Mesendoderm (in vitro differentiated cells): Measurements from ENCODE around the gene ANKZF1.
"Not testable (repeated sequence)": the region's sequence is repeated elsewhere in the genome, so short reads cannot be mapped to it uniquely, and the experiment has no call there.

Experiments used
- DNase-seq: peaks from one replicate; pipeline ENCODE4 v3.0.0; 2013
- H2AK5ac ChIP-seq: 2 replicates; pipeline ENCODE4 v1.6.1; 2013; ENCODE audit warnings: low read length, inconsistent platforms
- H2BK120ac ChIP-seq: 2 replicates; pipeline ENCODE4 v1.6.1; 2013; ENCODE audit warnings: low read depth, mild to moderate bottlenecking, low read length, moderate library complexity, mixed read lengths
- H2BK15ac ChIP-seq: replicated peaks from 2 replicates; pipeline ENCODE4 v1.6.1; 2013; ENCODE audit warnings: low read depth, mild to moderate bottlenecking, moderate library complexity
- H2BK5ac ChIP-seq: 2 replicates; pipeline ENCODE4 v1.6.1; 2013; ENCODE audit warnings: low read length, inconsistent platforms
- H3K18ac ChIP-seq: 2 replicates; pipeline ENCODE4 v1.6.1; 2013; ENCODE audit warnings: mild to moderate bottlenecking, low read length, mixed read lengths
- H3K23ac ChIP-seq: one replicate; pipeline ENCODE4 v1.6.1; 2013; ENCODE audit warnings: low read length
- H3K27ac ChIP-seq: 2 replicates; pipeline ENCODE4 v1.5.1; 2013; ENCODE audit warnings: low read depth, mild to moderate bottlenecking, inconsistent platforms, low read length, moderate library complexity
- H3K27me3 ChIP-seq: 2 replicates; pipeline ENCODE4 v1.6.1; 2013; ENCODE audit warnings: low read length, control low read depth, mild to moderate bottlenecking, inconsistent platforms; ENCODE audit not compliant: insufficient read depth, poor library complexity
- H3K36me3 ChIP-seq: 2 replicates; pipeline ENCODE4 v1.6.1; 2013; ENCODE audit warnings: low read length, inconsistent platforms; ENCODE audit not compliant: control insufficient read depth, insufficient read depth
- H3K4ac ChIP-seq: one replicate; pipeline ENCODE4 v1.6.1; 2013; ENCODE audit warnings: low read depth, mild to moderate bottlenecking, low read length, moderate library complexity
- H3K4me1 ChIP-seq: 2 replicates; pipeline ENCODE4 v1.6.1; 2013; ENCODE audit warnings: low read depth, low read length, inconsistent platforms; ENCODE audit not compliant: control insufficient read depth
- H3K4me2 ChIP-seq: 2 replicates; pipeline ENCODE4 v1.6.1; 2013; ENCODE audit warnings: low read length
- H3K4me3 ChIP-seq: 2 replicates; pipeline ENCODE4 v1.5.1; 2013; ENCODE audit warnings: mild to moderate bottlenecking, low read length
- H3K56ac ChIP-seq: one replicate; pipeline ENCODE4 v1.6.1; 2013; ENCODE audit warnings: low read length
- H3K79me1 ChIP-seq: 2 replicates; pipeline ENCODE4 v1.6.1; 2013; ENCODE audit warnings: low read length, inconsistent platforms
- H3K79me2 ChIP-seq: 2 replicates; pipeline ENCODE4 v1.6.1; 2013; ENCODE audit warnings: mild to moderate bottlenecking, low read length; ENCODE audit not compliant: control insufficient read depth, insufficient read depth
- H3K9ac ChIP-seq: 2 replicates; pipeline ENCODE4 v1.6.1; 2013; ENCODE audit warnings: low read length, inconsistent platforms
- H4K5ac ChIP-seq: one replicate; pipeline ENCODE4 v1.6.1; 2013; ENCODE audit warnings: low read length
- H4K8ac ChIP-seq: one replicate; pipeline ENCODE4 v1.6.1; 2013; ENCODE audit warnings: low read depth, mild to moderate bottlenecking, control low read depth, low read length, moderate library complexity
- WGBS: extraction: QIAGEN DNeasy Blood & Tissue Kit; methylation state at CpG from one replicate; pipeline ENCODE4 v1.1.7; 2013; ENCODE audit warnings: low lambda C conversion rate, missing lambda C conversion rate; ENCODE audit not compliant: insufficient coverage; ENCODE audit errors: extremely low coverage; 5-methylcytosine and 5-hydroxymethylcytosine counted together

Gene ANKZF1

DNA sequence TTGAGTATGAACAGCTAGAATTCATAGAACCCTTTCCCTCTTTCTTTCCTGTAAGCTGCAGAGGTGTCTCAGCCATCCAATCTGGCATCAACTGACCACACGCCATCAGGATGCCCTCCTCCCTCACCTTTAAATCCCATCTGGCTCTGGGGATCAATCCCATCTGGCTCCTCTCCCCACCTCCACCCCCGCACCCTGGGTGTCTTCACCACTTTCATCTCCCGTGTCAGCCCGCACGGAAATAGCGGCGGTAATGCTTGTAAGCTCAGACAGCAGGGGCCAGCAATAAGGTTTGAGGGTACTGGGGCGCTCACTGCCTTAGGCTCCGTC is 22.9 kb downstream of the ANKZF1 start:
- peaks cover 2% of the 10 kb centered on the region for H3K79me1 ChIP-seq
- H3K23ac ChIP-seq, result no peak overlapping the region
- WGBS, result no CpG with 5 or more reads among the region's 9 CpGs
- H4K5ac ChIP-seq, result no peak overlapping the region
- no peak overlapping the region for H2BK120ac ChIP-seq
- H2BK5ac ChIP-seq, result no peak overlapping the region
- DNase-seq, result no peak
- H3K79me2 ChIP-seq, result peaks cover 2% of the 10 kb centered on the region
- H3K4me2 ChIP-seq, result peak overlapping the region; percentile 67
- H3K36me3 ChIP-seq, result no peaks in the 10 kb centered on the region
- H3K4me3 ChIP-seq, result peak overlapping the region; percentile 1
- peaks cover 5% of the 10 kb centered on the region for H3K4me1 ChIP-seq
- no peak overlapping the region for H3K27ac ChIP-seq
- H3K18ac ChIP-seq, result no peak overlapping the region
- H3K4ac ChIP-seq, result no peak overlapping the region
- H3K27me3 ChIP-seq, result peaks cover 16% of the 10 kb centered on the region
- no peak overlapping the region for H2AK5ac ChIP-seq
- H3K56ac ChIP-seq, result peak overlapping the region; percentile 87
- H4K8ac ChIP-seq, result no peak overlapping the region
- H2BK15ac ChIP-seq, result no peak overlapping the region
- H3K9ac ChIP-seq, result peak overlapping the region; percentile 75

DNA sequence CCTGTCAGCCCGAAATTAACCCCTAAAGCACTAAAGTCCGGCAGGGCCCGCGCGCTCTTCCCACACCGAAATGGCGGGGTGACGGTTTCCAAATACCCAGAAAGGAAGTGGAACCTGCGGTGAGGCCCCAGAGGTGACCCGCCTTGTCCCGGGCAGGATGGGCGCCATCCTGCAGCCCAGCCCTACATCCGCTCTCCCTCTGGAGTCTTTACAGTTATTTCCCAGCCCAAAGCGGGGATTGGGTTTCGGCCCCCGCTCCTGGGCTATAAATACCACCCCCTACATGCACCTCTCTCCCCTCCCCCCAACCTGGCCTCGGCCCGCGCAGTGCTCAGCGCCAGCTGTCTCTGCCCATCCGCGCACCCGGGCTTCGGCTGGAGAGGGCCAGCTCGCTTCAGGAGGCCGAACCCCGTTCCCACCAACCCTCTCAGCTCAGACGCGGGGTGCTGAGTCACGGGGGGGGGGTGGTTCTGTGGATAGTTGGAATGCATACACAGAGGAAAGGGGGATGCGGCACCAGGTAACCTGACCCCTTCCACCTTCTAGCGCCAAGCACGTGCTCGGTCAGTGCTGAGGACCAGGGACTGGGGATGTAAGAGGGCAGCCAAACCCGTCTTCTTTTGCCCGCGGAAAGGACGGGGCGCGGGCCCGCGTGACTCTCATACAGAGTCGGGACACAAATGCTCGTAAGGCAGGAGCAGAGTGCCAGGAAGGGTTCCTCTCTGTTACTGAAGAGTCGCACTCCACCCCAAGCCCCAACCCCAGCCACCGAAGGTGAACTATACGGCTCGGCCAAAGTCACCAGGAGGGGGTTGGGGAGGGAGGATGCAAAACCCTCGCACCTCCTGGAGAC is 23.5 kb downstream of the ANKZF1 start, which contains the start of gene TUBA4B:
Gene TUBA4B (plus strand): TSS at position 344 of the 853 bp plus-strand sequence. CDS start 165 bp downstream, at position 509.
- no peak within 1 kb of the TSS for H2BK120ac ChIP-seq
- H3K27me3 ChIP-seq, result peaks cover 16% of the 10 kb centered on the region
- peak within 1 kb of the TSS; percentile 34 for H3K18ac ChIP-seq
- H3K79me1 ChIP-seq, result peaks cover 2% of the 10 kb centered on the region
- peak within 1 kb of the TSS; percentile 75 for H3K9ac ChIP-seq
- peaks cover 5% of the 10 kb centered on the region for H3K4me1 ChIP-seq
- H3K56ac ChIP-seq, result peak within 1 kb of the TSS; percentile 87
- WGBS, result no CpG with 5 or more reads among the region's 49 CpGs
- H2AK5ac ChIP-seq, result no peak within 1 kb of the TSS
- peak within 1 kb of the TSS; percentile 50 for H2BK5ac ChIP-seq
- H4K5ac ChIP-seq, result no peak within 1 kb of the TSS
- peak; percentile 73 for DNase-seq
- H3K27ac ChIP-seq, result no peak within 1 kb of the TSS
- H3K4ac ChIP-seq, result peak within 1 kb of the TSS; percentile 5
- no peak within 1 kb of the TSS for H2BK15ac ChIP-seq
- H3K36me3 ChIP-seq, result no peaks in the 10 kb centered on the region
- H3K4me2 ChIP-seq, result peak within 1 kb of the TSS; percentile 75
- peaks cover 2% of the 10 kb centered on the region for H3K79me2 ChIP-seq
- peak within 1 kb of the TSS; percentile 10 for H3K4me3 ChIP-seq
- no peak within 1 kb of the TSS for H4K8ac ChIP-seq
- peak within 1 kb of the TSS; percentile 80 for H3K23ac ChIP-seq

DNA sequence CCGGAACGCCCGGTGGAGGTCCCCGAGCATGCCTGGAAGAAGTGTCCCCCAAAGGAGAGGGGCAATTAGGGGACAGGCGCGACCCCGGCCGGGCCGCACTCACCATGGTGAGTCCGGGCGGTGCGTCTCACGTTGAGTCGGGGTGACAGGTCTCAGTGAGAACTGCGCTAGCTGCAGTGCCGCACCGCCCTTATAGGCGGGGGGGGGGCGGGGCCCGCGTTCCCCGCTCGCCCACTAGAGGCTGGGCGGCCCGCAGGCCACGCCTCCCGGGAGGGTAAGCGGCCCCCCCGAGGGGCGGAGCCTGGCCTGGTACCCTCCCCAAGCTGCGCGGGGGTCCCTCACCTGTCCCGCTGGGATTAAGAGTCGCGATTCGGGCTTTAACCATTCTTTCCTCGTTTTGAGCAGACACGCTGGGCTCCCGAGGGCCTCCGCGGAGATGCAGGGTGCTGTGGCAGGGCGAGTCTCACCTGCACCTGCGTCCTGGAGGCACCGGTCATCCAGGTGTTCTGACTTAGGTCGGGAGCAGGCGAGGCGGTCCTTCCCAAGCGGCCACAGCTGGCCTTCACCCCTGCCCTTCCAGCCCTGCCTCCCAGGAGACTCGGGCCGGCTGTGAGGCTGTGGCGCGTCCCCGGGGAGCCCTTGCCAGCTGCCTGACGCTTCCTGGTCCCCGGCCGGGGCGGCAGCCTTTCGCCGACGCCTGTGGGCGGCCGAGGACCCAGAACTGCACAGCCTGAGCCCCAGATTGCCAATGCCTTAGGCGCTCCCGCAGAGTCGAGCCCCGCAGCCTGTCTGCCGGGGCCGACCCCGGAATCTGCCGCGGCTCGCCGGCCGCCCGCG is 24.4 kb downstream of the ANKZF1 start, which contains the start of gene TUBA4A:
Gene TUBA4A (minus strand): TSS at position 166 of the 837 bp plus-strand sequence. CDS start 60 bp downstream, at position 106.
- Histone ChIP-seq H2AK5ac (no peak within 1 kb of the TSS), H4K8ac (no peak within 1 kb of the TSS), H3K79me1 (peaks cover 2% of the 10 kb centered on the region), H2BK15ac (no peak within 1 kb of the TSS), H3K36me3 (no peaks in the 10 kb centered on the region), H3K23ac (no peak within 1 kb of the TSS), H3K56ac (peak within 1 kb of the TSS; percentile 87), H3K9ac (peak within 1 kb of the TSS; percentile 75), H2BK5ac (no peak within 1 kb of the TSS), H3K27ac (no peak within 1 kb of the TSS), H3K4ac (peak within 1 kb of the TSS; percentile 5), H2BK120ac (no peak within 1 kb of the TSS), H3K4me2 (peak within 1 kb of the TSS; percentile 75), H3K18ac (peak within 1 kb of the TSS; percentile 34), H3K4me1 (peaks cover 5% of the 10 kb centered on the region), H4K5ac (no peak within 1 kb of the TSS), H3K27me3 (peaks cover 16% of the 10 kb centered on the region), H3K4me3 (peak within 1 kb of the TSS; percentile 10), H3K79me2 (peaks cover 2% of the 10 kb centered on the region)
- DNase-seq, result peak; percentile 81
- no CpG with 5 or more reads among the region's 76 CpGs for WGBS

DNA sequence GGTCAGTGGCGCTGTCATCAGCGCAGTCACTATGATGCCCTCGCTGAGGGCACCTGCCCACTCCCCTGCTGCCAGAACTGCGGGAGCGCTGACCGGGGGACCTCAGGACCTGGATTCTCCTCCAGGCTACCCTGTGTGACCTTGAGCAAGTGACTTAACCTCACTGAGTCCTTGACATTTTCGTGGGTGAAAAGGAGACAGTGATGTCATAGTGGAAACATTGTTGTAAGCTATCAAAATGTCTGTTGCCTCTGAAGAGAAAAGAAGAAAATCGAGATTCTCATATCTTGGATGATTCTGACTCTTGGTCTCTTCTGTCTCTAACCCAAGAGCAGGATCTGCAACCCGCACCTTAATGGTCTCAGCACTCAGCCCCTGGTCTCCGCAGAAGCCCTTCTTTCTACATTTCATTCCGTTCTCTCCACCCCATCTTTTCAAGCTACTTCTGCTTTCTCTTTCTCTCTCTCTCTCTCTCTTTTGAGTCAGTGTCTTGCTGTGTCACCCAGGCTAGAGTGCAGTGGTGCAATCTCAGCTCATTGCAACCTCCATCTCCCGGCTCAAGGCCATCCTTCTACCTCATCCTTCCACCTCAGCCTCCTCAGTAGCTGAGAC is 25.1 kb downstream of the ANKZF1 start:
- no peak overlapping the region for H3K18ac ChIP-seq
- no peak overlapping the region for H3K9ac ChIP-seq
- H3K36me3 ChIP-seq, result no peaks in the 10 kb centered on the region
- peaks cover 2% of the 10 kb centered on the region for H3K79me2 ChIP-seq
- no peak overlapping the region for H3K27ac ChIP-seq
- H3K27me3 ChIP-seq, result peaks cover 16% of the 10 kb centered on the region
- peaks cover 2% of the 10 kb centered on the region for H3K79me1 ChIP-seq
- H3K4ac ChIP-seq, result no peak overlapping the region
- no peak overlapping the region for H3K23ac ChIP-seq
- no peak overlapping the region for H3K4me3 ChIP-seq
- H2BK15ac ChIP-seq, result no peak overlapping the region
- H3K56ac ChIP-seq, result no peak overlapping the region
- H2BK5ac ChIP-seq, result no peak overlapping the region
- no peak overlapping the region for H4K5ac ChIP-seq
- H3K4me1 ChIP-seq, result peaks cover 5% of the 10 kb centered on the region
- H4K8ac ChIP-seq, result no peak overlapping the region
- no CpG with 5 or more reads among the region's 12 CpGs for WGBS
- no peak overlapping the region for H3K4me2 ChIP-seq
- no peak overlapping the region for H2BK120ac ChIP-seq
- DNase-seq, result no peak
- H2AK5ac ChIP-seq, result no peak overlapping the region

GRCh38 chr2:219258942-219259341 is 29.3 kb downstream of the ANKZF1 start:
- not testable (repeated sequence) for H3K27ac ChIP-seq, H3K4me3 ChIP-seq, H3K79me1 ChIP-seq, H3K23ac ChIP-seq, H3K9ac ChIP-seq, H3K18ac ChIP-seq, H3K4me1 ChIP-seq, H2BK120ac ChIP-seq, H3K4ac ChIP-seq, H3K79me2 ChIP-seq, H2AK5ac ChIP-seq, H2BK5ac ChIP-seq, H3K56ac ChIP-seq, DNase-seq, H3K4me2 ChIP-seq, H3K36me3 ChIP-seq, H4K8ac ChIP-seq, H2BK15ac ChIP-seq, H4K5ac ChIP-seq
- WGBS, result no CpG with 5 or more reads among the region's 10 CpGs
- peaks cover 16% of the 10 kb centered on the region for H3K27me3 ChIP-seq
